ENCODE measurements around the gene KCNJ5. TPM values are rescaled to one million over a fixed set of nuclear protein-coding genes. Genes with fewer than 3 reads are reported as not detected.

KCNJ5 gene
- total RNA-seq, 1 donor from 2014 or later = 8.5 TPM

DNA sequence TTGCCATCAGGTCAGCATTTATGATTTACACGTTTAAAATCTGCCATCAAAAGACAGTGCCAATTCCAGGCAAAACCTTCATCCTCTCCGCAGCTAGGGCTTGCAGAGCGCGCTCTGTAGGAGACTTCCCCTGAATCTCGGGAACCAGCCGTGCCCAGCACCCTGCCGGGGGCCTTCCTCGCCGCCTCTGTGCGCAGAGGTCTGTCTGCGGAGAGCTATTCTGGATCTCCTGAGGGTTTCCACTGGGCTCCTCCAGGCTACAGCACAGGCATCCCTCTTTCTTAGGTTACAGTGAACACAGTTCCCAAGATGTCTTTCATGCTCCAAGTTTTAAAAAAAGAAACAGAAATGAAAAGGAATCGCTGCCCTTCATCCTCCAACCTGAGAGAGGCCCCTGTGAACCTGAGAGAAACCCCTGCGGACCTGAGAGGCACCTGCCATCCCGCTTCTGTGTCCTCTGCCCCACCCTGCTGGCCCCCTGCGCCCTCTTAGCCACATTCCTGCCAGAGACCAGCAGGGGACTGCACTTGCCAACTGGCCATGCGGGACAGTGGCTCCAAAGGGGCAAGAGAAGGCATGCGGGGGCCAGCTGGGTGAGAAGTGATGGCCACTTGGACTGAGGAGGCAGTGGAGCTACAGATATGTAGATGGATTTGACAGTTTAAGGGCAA is 35.4 kb downstream of the KCNJ5 start:
- no peak for DNase-seq
- H3K9me3 ChIP-seq = no peaks in the 10 kb centered on the region
- H3K4me3 ChIP-seq = no peak overlapping the region
- H3K4me1 ChIP-seq = no peaks in the 10 kb centered on the region
- no peaks in the 10 kb centered on the region for H3K36me3 ChIP-seq
- TF ChIP-seq CTCF (IDR thresholded peaks at IDR 0.05) = no peak
- no peak overlapping the region for H3K27ac ChIP-seq
- H3K27me3 ChIP-seq = peaks cover 3% of the 10 kb centered on the region
- ATAC-seq = no peak
- intact Hi-C loops (cut with DNase I) = no loop called here

DNA sequence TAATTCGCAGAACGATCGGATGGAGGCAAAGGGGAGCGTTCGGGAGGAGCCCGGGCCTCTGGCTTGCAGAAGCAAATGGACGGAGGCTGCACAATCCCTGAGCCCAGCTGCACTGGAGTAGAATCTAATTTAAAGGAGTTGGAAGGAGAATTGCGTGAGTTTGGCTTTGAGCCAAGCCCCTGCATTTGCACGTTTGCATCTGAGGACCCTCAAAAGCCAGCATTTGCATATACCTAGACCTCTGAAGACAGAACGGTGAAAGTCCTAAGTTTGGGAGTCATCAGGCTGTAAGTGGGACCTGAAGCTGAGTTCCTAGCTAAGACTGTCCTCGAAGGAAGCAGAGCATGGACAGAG is 35.9 kb downstream of the KCNJ5 start:
- Histone ChIP-seq H3K4me1 (no peaks in the 10 kb centered on the region), H3K4me3 (no peak overlapping the region), H3K27me3 (peaks cover 3% of the 10 kb centered on the region), H3K36me3 (no peaks in the 10 kb centered on the region), H3K27ac (no peak overlapping the region), H3K9me3 (no peaks in the 10 kb centered on the region)
- DNase-seq (no peak), ATAC-seq (no peak)
- intact Hi-C loops (cut with DNase I) = no loop called here
- TF ChIP-seq CTCF (IDR thresholded peaks at IDR 0.05) = no peak

DNA sequence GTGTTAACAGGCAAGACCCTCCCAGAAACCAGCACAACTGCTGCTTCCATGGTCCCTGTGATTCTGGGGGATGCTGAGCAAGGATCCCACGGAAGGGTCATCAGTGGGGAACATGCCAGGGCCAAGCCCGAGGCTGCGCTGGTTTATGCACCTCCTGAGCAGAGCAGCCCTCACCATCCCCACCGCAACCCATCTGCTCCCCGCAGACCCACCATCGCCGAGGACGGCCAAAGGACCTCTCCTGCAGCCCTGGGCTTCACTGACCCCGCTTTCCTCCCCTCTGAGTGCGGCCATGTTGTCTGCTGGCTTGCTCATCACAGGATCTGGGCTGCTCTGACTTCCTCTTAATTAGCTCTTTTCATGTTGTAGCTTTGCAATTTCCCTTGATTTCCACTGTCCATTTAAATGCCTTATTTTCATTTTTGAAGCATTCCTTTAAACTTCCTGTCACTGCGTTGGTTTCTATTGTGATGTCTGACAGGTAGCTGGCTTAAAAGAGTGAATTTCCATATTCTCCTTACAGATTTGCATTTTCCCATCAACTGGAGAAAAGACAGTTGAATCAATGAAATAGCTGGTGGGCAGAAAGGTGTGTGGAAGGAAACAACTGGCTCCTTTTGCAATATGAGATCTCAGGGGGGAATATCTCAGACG is 36.7 kb downstream of the KCNJ5 start:
- no peak for TF ChIP-seq CTCF (IDR thresholded peaks at IDR 0.05)
- H3K27me3 ChIP-seq = peaks cover 3% of the 10 kb centered on the region
- intact Hi-C loops (cut with DNase I) = no loop called here
- H3K36me3 ChIP-seq = no peaks in the 10 kb centered on the region
- no peaks in the 10 kb centered on the region for H3K9me3 ChIP-seq
- H3K4me3 ChIP-seq = no peak overlapping the region
- no peak overlapping the region for H3K27ac ChIP-seq
- H3K4me1 ChIP-seq = no peaks in the 10 kb centered on the region
- no peak for ATAC-seq
- DNase-seq = peak; percentile 62

DNA sequence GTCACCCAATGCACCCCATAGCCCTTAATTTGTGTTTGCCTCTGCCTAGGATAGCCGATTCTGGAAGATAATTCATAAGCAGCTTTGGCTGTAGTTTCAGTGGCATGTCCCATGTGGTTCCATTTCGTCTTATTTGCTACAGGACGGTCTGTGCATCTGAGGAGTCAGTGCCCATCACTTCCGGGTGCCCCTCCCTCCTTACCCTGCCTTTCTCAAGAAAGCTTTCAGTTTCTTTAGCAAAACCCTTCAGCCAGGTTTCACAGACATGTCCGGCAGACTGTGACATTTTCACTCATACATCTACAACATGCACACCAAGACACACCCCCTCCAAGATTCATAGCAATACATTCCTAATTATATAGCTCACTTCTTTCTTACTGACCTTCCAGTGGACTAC is 37.2 kb downstream of the KCNJ5 start:
- peak; percentile 10 for DNase-seq

DNA sequence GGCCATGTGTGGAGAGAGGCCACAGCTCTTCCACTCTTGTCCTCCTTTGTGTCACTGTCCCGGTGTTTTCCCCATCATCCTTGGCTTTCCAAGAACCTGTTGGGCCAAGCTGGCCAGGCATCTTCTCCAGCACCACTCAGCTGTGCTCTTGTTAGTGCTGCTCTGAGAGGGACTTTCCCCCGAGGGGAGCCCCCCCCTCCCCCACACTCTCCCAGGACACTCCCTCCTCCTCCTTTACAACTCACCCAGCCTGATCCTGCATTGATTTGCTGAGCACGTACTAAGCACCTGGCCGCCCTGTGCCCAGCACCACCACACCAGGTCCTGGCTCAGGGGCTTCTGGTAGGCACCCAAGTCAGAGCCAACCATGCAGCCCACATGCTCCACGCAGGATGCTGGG is 38.3 kb downstream of the KCNJ5 start:
- Histone ChIP-seq H3K4me3 (no peak overlapping the region), H3K4me1 (no peaks in the 10 kb centered on the region), H3K27ac (no peak overlapping the region), H3K27me3 (peaks cover 3% of the 10 kb centered on the region), H3K36me3 (no peaks in the 10 kb centered on the region), H3K9me3 (no peaks in the 10 kb centered on the region)
- TF ChIP-seq CTCF (IDR thresholded peaks at IDR 0.05) = no peak
- DNase-seq (no peak), ATAC-seq (no peak)
- intact Hi-C loops (cut with DNase I) = no loop called here

More for the DNA sequence above, 37.2 kb downstream of the KCNJ5 start:
- intact Hi-C loops (cut with DNase I) = no loop called here
- no peak for TF ChIP-seq CTCF (IDR thresholded peaks at IDR 0.05)
- H3K9me3 ChIP-seq = no peaks in the 10 kb centered on the region
- no peaks in the 10 kb centered on the region for H3K4me1 ChIP-seq
- H3K36me3 ChIP-seq = no peaks in the 10 kb centered on the region
- H3K4me3 ChIP-seq = no peak overlapping the region
- peaks cover 3% of the 10 kb centered on the region for H3K27me3 ChIP-seq
- no peak overlapping the region for H3K27ac ChIP-seq
- ATAC-seq = no peak
